ENCODE measurements around the gene COL16A1.

Gene COL16A1

GRCh38 chr1:31703431-31704270 is at the start of gene COL16A1:
Gene COL16A1 (minus strand): TSS chr1:31704017. CDS start chr1:31702193, 1,824 bp downstream.
- Histone ChIP-seq H3K9ac (ENCODE audit: low read depth, low read length) (peak within 1 kb of the TSS; percentile 58; the same call in 1 of the 2 replicates), H3K36me3 (ENCODE audit: insufficient read depth, low read depth, low read length) (no peaks in the 10 kb centered on the region), H3K9me3 (ENCODE audit: insufficient read depth, low read depth, low read length) (no peaks in the 10 kb centered on the region), H3K4me3 (ENCODE audit: low read length) (peak within 1 kb of the TSS; percentile 64), H3K4me1 (ENCODE audit: insufficient read depth, low read length) (peaks cover 14% of the 10 kb centered on the region), H3K27ac (ENCODE audit: low read length) (peak within 1 kb of the TSS; percentile 18), H3K27me3 (ENCODE audit: insufficient read depth, low read length) (peaks cover 9% of the 10 kb centered on the region)

DNA sequence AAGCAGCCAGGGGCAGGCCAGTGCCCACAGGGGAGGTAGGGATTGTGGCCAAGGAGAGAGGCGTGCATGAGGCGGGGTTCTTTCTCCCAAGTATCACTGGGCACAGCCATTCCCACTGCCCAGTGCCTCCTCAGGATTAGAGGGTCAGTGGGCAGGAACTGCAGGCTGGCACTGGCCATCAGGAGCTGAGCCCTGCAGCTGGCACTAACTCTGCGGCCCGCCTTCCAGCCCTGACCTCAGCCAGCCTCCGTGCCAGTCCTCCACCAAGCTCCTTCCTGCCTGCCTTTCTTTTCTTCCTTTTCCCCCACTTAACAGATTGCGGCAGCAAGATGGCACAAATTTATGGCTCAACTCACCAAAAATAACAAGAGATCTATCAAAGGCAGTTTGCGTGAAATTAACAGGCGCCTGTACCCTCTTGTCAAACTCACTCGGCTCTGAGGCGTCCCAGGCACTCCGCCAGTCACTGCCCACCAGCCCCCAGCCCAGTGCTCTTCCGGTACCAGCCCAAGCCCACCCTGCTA is 49.2 kb upstream of the COL16A1 start:
- Histone ChIP-seq H3K36me3 (ENCODE audit: insufficient read depth, low read depth, low read length) (no peaks in the 10 kb centered on the region), H3K4me1 (ENCODE audit: insufficient read depth, low read length) (peaks cover 9% of the 10 kb centered on the region), H3K4me3 (ENCODE audit: low read length) (no peak overlapping the region), H3K27me3 (ENCODE audit: insufficient read depth, low read length) (no peaks in the 10 kb centered on the region), H3K27ac (ENCODE audit: low read length) (no peak overlapping the region), H3K9ac (ENCODE audit: low read depth, low read length) (no peak overlapping the region), H3K9me3 (ENCODE audit: insufficient read depth, low read depth, low read length) (no peaks in the 10 kb centered on the region)

GRCh38 chr1:31752258-31752657 is 48.4 kb upstream of the COL16A1 start:
- Histone ChIP-seq H3K27me3 (ENCODE audit: insufficient read depth, low read length) (no peaks in the 10 kb centered on the region), H3K4me3 (ENCODE audit: low read length) (no peak overlapping the region), H3K27ac (ENCODE audit: low read length) (peak overlapping the region; percentile 29), H3K9me3 (ENCODE audit: insufficient read depth, low read depth, low read length) (no peaks in the 10 kb centered on the region), H3K9ac (ENCODE audit: low read depth, low read length) (peak overlapping the region; percentile 8; the same call in 1 of the 2 replicates), H3K36me3 (ENCODE audit: insufficient read depth, low read depth, low read length) (no peaks in the 10 kb centered on the region), H3K4me1 (ENCODE audit: insufficient read depth, low read length) (peaks cover 9% of the 10 kb centered on the region)

DNA sequence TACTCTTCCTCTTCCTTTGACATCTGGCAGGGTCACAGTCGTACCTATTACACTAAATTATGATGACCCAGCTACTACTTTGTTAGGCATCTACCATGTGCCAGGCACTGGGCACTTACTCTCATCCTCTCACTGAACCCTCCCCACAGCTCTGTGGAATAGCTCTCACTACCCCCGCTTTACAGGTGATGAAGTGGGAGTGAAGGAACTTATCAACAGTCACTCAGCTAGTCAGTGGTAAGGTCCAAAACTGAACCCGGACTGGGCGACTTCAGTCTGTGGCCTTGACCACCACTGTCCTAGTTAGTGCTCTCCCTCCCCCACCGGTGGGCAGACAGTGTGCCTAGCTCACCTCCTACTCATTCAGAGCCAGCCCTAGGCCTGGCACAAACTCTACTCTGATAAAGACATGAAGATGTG is 48.0 kb upstream of the COL16A1 start:
- Histone ChIP-seq H3K4me3 (ENCODE audit: low read length) (no peak overlapping the region), H3K9me3 (ENCODE audit: insufficient read depth, low read depth, low read length) (no peaks in the 10 kb centered on the region), H3K4me1 (ENCODE audit: insufficient read depth, low read length) (peaks cover 9% of the 10 kb centered on the region), H3K9ac (ENCODE audit: low read depth, low read length) (peak overlapping the region; percentile 8; the same call in 1 of the 2 replicates), H3K27me3 (ENCODE audit: insufficient read depth, low read length) (no peaks in the 10 kb centered on the region), H3K27ac (ENCODE audit: low read length) (peak overlapping the region; percentile 29), H3K36me3 (ENCODE audit: insufficient read depth, low read depth, low read length) (no peaks in the 10 kb centered on the region)

DNA sequence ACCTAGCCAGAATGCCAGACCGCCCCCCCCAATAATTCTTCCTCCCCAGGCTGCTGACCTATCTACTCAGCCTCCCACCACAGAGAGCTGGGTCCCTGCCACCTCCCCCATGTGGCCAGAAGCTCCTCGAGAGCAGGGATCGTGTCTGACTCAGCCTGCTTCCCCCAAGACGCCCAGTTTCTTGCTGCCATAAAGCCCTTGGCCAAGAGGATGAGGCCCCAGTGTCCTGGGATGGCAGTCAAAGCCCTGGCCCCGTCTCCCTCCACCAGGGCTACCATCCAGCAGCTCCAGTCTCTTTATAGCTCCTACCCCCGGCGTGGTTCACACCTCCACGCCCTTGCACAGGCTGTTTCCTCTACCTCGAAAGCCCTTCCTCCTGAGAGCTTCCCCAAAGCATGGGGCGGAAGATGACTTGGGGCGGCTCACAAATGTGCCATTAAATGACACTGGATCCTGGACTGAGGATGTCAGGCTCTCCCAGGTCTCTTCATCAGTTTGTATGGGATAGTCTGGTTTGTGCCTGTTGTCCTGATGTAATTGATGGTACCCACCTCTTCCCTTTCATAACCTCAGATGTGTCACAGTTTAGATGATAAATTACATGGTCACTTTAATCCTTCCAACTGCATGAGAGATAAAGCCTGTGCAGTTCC is 47.2 kb upstream of the COL16A1 start:
- Histone ChIP-seq H3K9me3 (ENCODE audit: insufficient read depth, low read depth, low read length) (no peaks in the 10 kb centered on the region), H3K27me3 (ENCODE audit: insufficient read depth, low read length) (no peaks in the 10 kb centered on the region), H3K9ac (ENCODE audit: low read depth, low read length) (no peak overlapping the region), H3K4me3 (ENCODE audit: low read length) (no peak overlapping the region), H3K36me3 (ENCODE audit: insufficient read depth, low read depth, low read length) (no peaks in the 10 kb centered on the region), H3K4me1 (ENCODE audit: insufficient read depth, low read length) (peaks cover 11% of the 10 kb centered on the region), H3K27ac (ENCODE audit: low read length) (no peak overlapping the region)

DNA sequence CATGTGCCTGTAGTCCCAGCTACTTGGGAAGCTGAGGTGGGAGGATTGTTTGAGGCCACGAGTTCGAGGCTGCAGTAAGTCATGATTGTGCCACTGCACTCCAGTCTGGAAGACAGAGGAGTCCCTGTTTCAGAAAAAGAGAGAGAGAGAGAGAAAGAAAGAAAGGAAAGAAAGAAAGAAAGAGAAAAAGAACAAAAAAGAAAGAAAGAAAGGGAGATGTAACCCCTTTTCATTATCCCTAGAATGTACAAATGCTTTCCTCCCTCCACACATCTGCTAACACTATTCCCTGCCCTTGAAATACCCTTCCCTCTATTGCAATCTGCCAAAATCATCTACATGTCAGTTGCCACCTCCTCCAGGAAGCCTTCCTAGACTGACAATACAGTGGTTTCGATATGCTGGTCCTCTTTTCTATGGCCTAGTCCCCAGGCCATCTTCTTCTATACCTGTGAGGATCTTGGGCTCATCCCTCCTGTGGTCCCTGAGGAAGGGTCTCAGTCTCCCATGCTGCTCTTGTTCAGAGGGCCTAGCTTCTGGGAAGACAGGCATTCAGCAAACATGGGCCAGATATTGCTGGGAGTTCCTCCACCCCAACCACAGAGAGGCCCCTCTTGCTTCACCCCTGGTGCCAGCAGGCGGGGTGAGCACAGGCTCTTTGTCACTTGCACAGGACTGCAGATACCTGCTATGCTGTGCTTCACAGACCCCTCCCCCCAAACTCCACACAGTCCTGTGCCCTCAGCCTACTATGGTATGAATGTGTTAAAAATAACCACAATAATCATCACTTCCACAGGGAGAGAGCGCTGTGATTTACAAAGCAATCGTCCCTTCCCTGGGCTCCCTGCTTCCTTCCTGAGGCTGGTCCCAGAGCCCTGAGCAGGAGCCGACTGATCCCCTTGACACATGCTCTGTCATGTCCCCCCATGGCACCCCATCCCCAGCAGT is 46.2 kb upstream of the COL16A1 start:
- Histone ChIP-seq H3K9ac (ENCODE audit: low read depth, low read length) (no peak overlapping the region), H3K4me3 (ENCODE audit: low read length) (no peak overlapping the region), H3K27me3 (ENCODE audit: insufficient read depth, low read length) (no peaks in the 10 kb centered on the region), H3K9me3 (ENCODE audit: insufficient read depth, low read depth, low read length) (no peaks in the 10 kb centered on the region), H3K36me3 (ENCODE audit: insufficient read depth, low read depth, low read length) (no peaks in the 10 kb centered on the region), H3K27ac (ENCODE audit: low read length) (no peak overlapping the region), H3K4me1 (ENCODE audit: insufficient read depth, low read length) (peaks cover 14% of the 10 kb centered on the region)

GRCh38 chr1:31748365-31748764 is 44.5 kb upstream of the COL16A1 start:
- Histone ChIP-seq H3K36me3 (ENCODE audit: insufficient read depth, low read depth, low read length) (no peaks in the 10 kb centered on the region), H3K4me3 (ENCODE audit: low read length) (no peak overlapping the region), H3K27me3 (ENCODE audit: insufficient read depth, low read length) (no peaks in the 10 kb centered on the region), H3K4me1 (ENCODE audit: insufficient read depth, low read length) (peaks cover 14% of the 10 kb centered on the region), H3K9me3 (ENCODE audit: insufficient read depth, low read depth, low read length) (no peaks in the 10 kb centered on the region), H3K27ac (ENCODE audit: low read length) (no peak overlapping the region), H3K9ac (ENCODE audit: low read depth, low read length) (no peak overlapping the region)

DNA sequence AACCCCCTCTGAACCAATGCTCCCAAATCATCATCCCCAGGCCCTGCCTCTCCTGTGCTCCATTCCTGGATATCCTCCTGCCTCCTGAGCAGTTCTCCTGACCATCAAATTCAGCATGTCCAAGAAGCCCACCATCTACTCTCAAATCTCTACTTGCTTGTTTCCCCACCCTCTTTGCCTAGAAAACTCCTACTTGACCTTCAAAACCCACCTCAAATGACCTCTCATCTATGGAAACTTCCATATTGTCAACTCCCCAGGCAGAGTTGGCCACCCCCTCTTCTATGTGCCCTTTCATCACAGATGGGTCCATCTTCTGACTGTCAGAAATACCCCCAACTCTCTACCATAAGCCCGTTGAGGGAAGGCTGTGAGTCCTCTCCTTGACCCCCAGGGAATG is 43.5 kb upstream of the COL16A1 start:
- H3K27me3 ChIP-seq (ENCODE audit: insufficient read depth, low read length), result no peaks in the 10 kb centered on the region
- no peak overlapping the region for H3K9ac ChIP-seq (ENCODE audit: low read depth, low read length)
- H3K4me3 ChIP-seq (ENCODE audit: low read length), result no peak overlapping the region
- H3K36me3 ChIP-seq (ENCODE audit: insufficient read depth, low read depth, low read length), result no peaks in the 10 kb centered on the region
- no peak overlapping the region for H3K27ac ChIP-seq (ENCODE audit: low read length)
- peaks cover 12% of the 10 kb centered on the region for H3K4me1 ChIP-seq (ENCODE audit: insufficient read depth, low read length)
- no peaks in the 10 kb centered on the region for H3K9me3 ChIP-seq (ENCODE audit: insufficient read depth, low read depth, low read length)

GRCh38 chr1:31746687-31747086 is 42.9 kb upstream of the COL16A1 start:
- no peaks in the 10 kb centered on the region for H3K9me3 ChIP-seq (ENCODE audit: insufficient read depth, low read depth, low read length)
- H3K4me1 ChIP-seq (ENCODE audit: insufficient read depth, low read length), result peaks cover 6% of the 10 kb centered on the region; the same call in 1 of the 2 replicates
- H3K27me3 ChIP-seq (ENCODE audit: insufficient read depth, low read length), result no peaks in the 10 kb centered on the region
- H3K27ac ChIP-seq (ENCODE audit: low read length), result no peak overlapping the region
- no peaks in the 10 kb centered on the region for H3K36me3 ChIP-seq (ENCODE audit: insufficient read depth, low read depth, low read length)
- H3K4me3 ChIP-seq (ENCODE audit: low read length), result no peak overlapping the region
- H3K9ac ChIP-seq (ENCODE audit: low read depth, low read length), result no peak overlapping the region

GRCh38 chr1:31745946-31746670 is 42.3 kb upstream of the COL16A1 start:
- H3K4me1 ChIP-seq (ENCODE audit: insufficient read depth, low read length), result peaks cover 5% of the 10 kb centered on the region; the same call in 1 of the 2 replicates
- no peaks in the 10 kb centered on the region for H3K27me3 ChIP-seq (ENCODE audit: insufficient read depth, low read length)
- no peak overlapping the region for H3K27ac ChIP-seq (ENCODE audit: low read length)
- H3K4me3 ChIP-seq (ENCODE audit: low read length), result no peak overlapping the region
- H3K9me3 ChIP-seq (ENCODE audit: insufficient read depth, low read depth, low read length), result no peaks in the 10 kb centered on the region
- no peak overlapping the region for H3K9ac ChIP-seq (ENCODE audit: low read depth, low read length)
- no peaks in the 10 kb centered on the region for H3K36me3 ChIP-seq (ENCODE audit: insufficient read depth, low read depth, low read length)
